ENCODE data around the gene TRIM42.

TRIM42 gene

GRCh38 chr3:140710711-140711389 lies 33.0 kb downstream of the TRIM42 start:
- DNase-seq, result no peak

- DNase-seq, result no peak
Observed at GRCh38 chr3:140711390-140712035, 33.6 kb downstream of the TRIM42 start.

GRCh38 chr3:140712301-140712700 lies 34.4 kb downstream of the TRIM42 start:
- no peak for DNase-seq

- DNase-seq, result no peak
Observed at GRCh38 chr3:140715035-140715434, 37.2 kb downstream of the TRIM42 start.

GRCh38 chr3:140717921-140718320 lies 40.1 kb downstream of the TRIM42 start:
- no peak for DNase-seq

- no peak for DNase-seq
Observed at GRCh38 chr3:140719841-140720614, 42.2 kb downstream of the TRIM42 start.

- no peak for DNase-seq
Observed at GRCh38 chr3:140723576-140723975, 45.7 kb downstream of the TRIM42 start.

- DNase-seq, result no peak
Observed at GRCh38 chr3:140724856-140725812, 47.3 kb downstream of the TRIM42 start.

GRCh38 chr3:140726066-140726465 lies 48.2 kb downstream of the TRIM42 start:
- no peak for DNase-seq

GRCh38 chr3:140727886-140728285 lies 50.0 kb downstream of the TRIM42 start:
- DNase-seq, result no peak

- DNase-seq, result no peak
Observed at GRCh38 chr3:140731440-140732119, 53.7 kb downstream of the TRIM42 start.

GRCh38 chr3:140733623-140734022 lies 55.8 kb downstream of the TRIM42 start:
- DNase-seq, result no peak

- peak; percentile 13 for DNase-seq
Observed at GRCh38 chr3:140736863-140737460, 59.1 kb downstream of the TRIM42 start.

- DNase-seq, result no peak
Observed at GRCh38 chr3:140742116-140742515, 64.3 kb downstream of the TRIM42 start.

- DNase-seq, result no peak
Observed at GRCh38 chr3:140748171-140748570, 70.3 kb downstream of the TRIM42 start.

GRCh38 chr3:140748903-140749302 lies 71.0 kb downstream of the TRIM42 start:
- DNase-seq, result no peak

Data from midbrain (tissue), 1 donor.